GM19328 (cell line): ENCODE results near the gene CLIC5.

Experiments used
- ATAC-seq: cut with Tn5 transposase; IDR thresholded peaks from one replicate; pipeline ENCODE4 v1.9.1; 2021; ENCODE audit warnings: mild to moderate bottlenecking, moderate library complexity; ENCODE audit not compliant: unreplicated experiment

The CLIC5 gene

GRCh38 chr6:45966797-45967196 lies 48.9 kb downstream of the CLIC5 start:
- ATAC-seq, result no peak

GRCh38 chr6:45966340-45966739 lies 49.3 kb downstream of the CLIC5 start:
- no peak for ATAC-seq

GRCh38 chr6:45965792-45966191 lies 49.9 kb downstream of the CLIC5 start:
- ATAC-seq, result no peak

- no peak for ATAC-seq
These were observed 50.7 kb downstream of the CLIC5 start for GRCh38 chr6:45965007-45965406.

GRCh38 chr6:45964300-45964699 lies 51.4 kb downstream of the CLIC5 start:
- ATAC-seq, result no peak

GRCh38 chr6:45963896-45964295 lies 51.8 kb downstream of the CLIC5 start:
- no peak for ATAC-seq

- ATAC-seq, result no peak
These were observed 54.5 kb downstream of the CLIC5 start for GRCh38 chr6:45961125-45961524.

GRCh38 chr6:45959534-45960145 lies 56.0 kb downstream of the CLIC5 start:
- ATAC-seq, result no peak

- ATAC-seq, result no peak
These were observed 59.0 kb downstream of the CLIC5 start for GRCh38 chr6:45956663-45957062.

GRCh38 chr6:45956176-45956575 lies 59.5 kb downstream of the CLIC5 start:
- ATAC-seq, result no peak

GRCh38 chr6:45955597-45955996 lies 60.1 kb downstream of the CLIC5 start:
- no peak for ATAC-seq

- ATAC-seq, result no peak
These were observed 63.1 kb downstream of the CLIC5 start for GRCh38 chr6:45952546-45952945.

GRCh38 chr6:45952168-45952529 lies 63.5 kb downstream of the CLIC5 start:
- no peak for ATAC-seq

GRCh38 chr6:45951321-45952167 lies 64.1 kb downstream of the CLIC5 start:
- no peak for ATAC-seq

- ATAC-seq, result no peak
These were observed 66.4 kb downstream of the CLIC5 start for GRCh38 chr6:45949256-45949655.

- no peak for ATAC-seq
These were observed 67.9 kb downstream of the CLIC5 start for GRCh38 chr6:45947807-45948206.

- no peak for ATAC-seq
These were observed 68.8 kb downstream of the CLIC5 start for GRCh38 chr6:45946887-45947286.

- ATAC-seq, result no peak
These were observed 69.3 kb downstream of the CLIC5 start for GRCh38 chr6:45946352-45946751.

- ATAC-seq, result no peak
These were observed 72.7 kb downstream of the CLIC5 start for GRCh38 chr6:45942953-45943352.

GRCh38 chr6:45933855-45934254 lies 81.8 kb downstream of the CLIC5 start:
- ATAC-seq, result no peak

- no peak for ATAC-seq
These were observed 84.4 kb downstream of the CLIC5 start for GRCh38 chr6:45931232-45931631.

- no peak for ATAC-seq
These were observed 85.1 kb downstream of the CLIC5 start for GRCh38 chr6:45930420-45931040.
